Activated CD8-positive, alpha-beta T cell treated with anti-CD3 and anti-CD28 coated beads for 36 hours (primary cell): Measurements from ENCODE around the gene ZNF695. TPM values are rescaled to one million over a fixed set of nuclear protein-coding genes. Genes with fewer than 3 reads are reported as not detected.

Experiments used
- ATAC-seq: fragments of 200-7000 bp; cut with Tn5 transposase; one replicate; pipeline ENCODE4 v1.10.0; 2021; ENCODE audit warnings: mild to moderate bottlenecking, moderate library complexity
- CTCF ChIA-PET: fragments of 350-600 bp; sonication (Branson Sonifier 250); formaldehyde crosslinking; loops from one replicate; lab custom pipeline; 2021; ENCODE audit warnings: antibody characterized with exemption; lab: Charles Lee
- POLR2A ChIA-PET: fragments of 350-600 bp; sonication (Branson Sonifier 250); formaldehyde crosslinking; loops from one replicate; lab custom pipeline; 2021; ENCODE audit warnings: antibody characterized with exemption; lab: Charles Lee
- DNase-seq: peaks from one replicate; pipeline ENCODE4 v3.0.0-alpha.2; 2020
- H3K27ac Mint-ChIP-seq: one replicate; pipeline ENCODE4 v1.8.0; 2021; ENCODE audit warnings: mild to moderate bottlenecking, mixed read lengths
- H3K27me3 Mint-ChIP-seq: one replicate; pipeline ENCODE4 v1.8.0; 2021; ENCODE audit warnings: mixed read lengths
- H3K36me3 Mint-ChIP-seq: one replicate; pipeline ENCODE4 v1.8.0; 2021; ENCODE audit warnings: low read depth, mixed read lengths
- H3K4me1 Mint-ChIP-seq: one replicate; pipeline ENCODE4 v1.8.0; 2021; ENCODE audit warnings: low read depth, mixed read lengths
- H3K4me3 Mint-ChIP-seq: one replicate; pipeline ENCODE4 v1.8.0; 2021; ENCODE audit warnings: mild to moderate bottlenecking, moderate library complexity, mixed read lengths
- H3K9me3 Mint-ChIP-seq: one replicate; pipeline ENCODE4 v1.8.0; 2021; ENCODE audit warnings: mixed read lengths
- CTCF ChIP-seq: fragments of 200-600 bp; IDR thresholded peaks from one replicate; pipeline ENCODE4 v1.8.0; 2022; ENCODE audit warnings: antibody characterized with exemption, mild to moderate bottlenecking
- intact Hi-C: fragments of 100-400 bp; cut with micrococcal nuclease; formaldehyde crosslinking; loops from one replicate; pipeline ENCODE4 v1.10.0; 2022
- total RNA-seq, 2 experiments: library from RNA; stranded (reverse); gene quantifications; one replicate each; pipeline ENCODE4 v1.2.3, GENCODE V29; 2021

ZNF695 gene
- total RNA-seq, 2 experiments from 2014 or later: 1.1 to 2.6 TPM

GRCh38 chr1:246971969-246972368 is 35.9 kb downstream of the ZNF695 start:
- no peak for DNase-seq
- Mint-ChIP-seq H3K36me3 (peaks cover 6% of the 10 kb centered on the region), H3K9me3 (peaks cover 14% of the 10 kb centered on the region), H3K27ac (no peak overlapping the region), H3K27me3 (no peaks in the 10 kb centered on the region), H3K4me3 (no peak overlapping the region), H3K4me1 (no peaks in the 10 kb centered on the region)
- CTCF ChIA-PET: interaction anchor here (0.6 to 1.6 kb wide), 7 partner anchors 11 to 466 kb away, joined by 3 to 9 read pairs (median 4); no protein-coding TSS in a partner anchor
- POLR2A ChIA-PET: no interaction called here
- intact Hi-C loops: no loop called here
- no peak for TF ChIP-seq CTCF
- no peak for ATAC-seq

- Mint-ChIP-seq H3K36me3 (peaks cover 7% of the 10 kb centered on the region), H3K4me3 (no peak overlapping the region), H3K27me3 (no peaks in the 10 kb centered on the region), H3K9me3 (peaks cover 12% of the 10 kb centered on the region), H3K4me1 (no peaks in the 10 kb centered on the region), H3K27ac (no peak overlapping the region)
- ATAC-seq (no peak), DNase-seq (peak; percentile 55)
- POLR2A ChIA-PET: no interaction called here
- intact Hi-C loops: no loop called here
- CTCF ChIA-PET: interaction anchor here (0.6 to 1.6 kb wide), 11 partner anchors 10 to 230 kb away, joined by 3 to 9 read pairs (median 4); no protein-coding TSS in a partner anchor
- peak; percentile 81 for TF ChIP-seq CTCF
Observed at GRCh38 chr1:246971090-246971721, 36.7 kb downstream of the ZNF695 start.

DNA sequence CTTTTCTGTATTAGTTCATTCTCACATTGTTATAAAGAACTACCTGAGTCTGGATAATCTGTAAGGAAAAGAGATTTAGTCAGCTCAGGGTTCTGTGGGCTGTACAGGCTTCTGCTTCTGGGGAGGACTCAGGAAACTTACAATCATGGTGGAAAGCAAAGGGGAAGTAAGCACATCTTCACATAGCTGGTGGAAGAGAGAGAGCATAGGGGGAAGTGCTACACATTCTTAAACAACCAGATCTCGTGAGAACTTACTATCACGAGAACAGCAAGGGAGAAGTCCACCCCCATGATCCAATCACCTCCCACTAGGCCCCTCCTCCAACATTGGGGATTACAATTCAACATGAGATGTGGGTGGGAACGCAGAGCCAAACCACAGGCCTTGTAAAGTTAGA is 38.2 kb downstream of the ZNF695 start:
- ATAC-seq: no peak
- DNase-seq: no peak
- peaks cover 7% of the 10 kb centered on the region for H3K36me3 Mint-ChIP-seq
- intact Hi-C loops: no loop called here
- no peak overlapping the region for H3K4me3 Mint-ChIP-seq
- TF ChIP-seq CTCF: no peak
- POLR2A ChIA-PET: no interaction called here
- H3K9me3 Mint-ChIP-seq: peaks cover 14% of the 10 kb centered on the region
- H3K27me3 Mint-ChIP-seq: no peaks in the 10 kb centered on the region
- no peaks in the 10 kb centered on the region for H3K4me1 Mint-ChIP-seq
- no peak overlapping the region for H3K27ac Mint-ChIP-seq
- CTCF ChIA-PET: interaction anchor here (1.3 kb wide), 1 partner anchor 17 kb away, joined by 3 read pairs; no protein-coding TSS in a partner anchor

DNA sequence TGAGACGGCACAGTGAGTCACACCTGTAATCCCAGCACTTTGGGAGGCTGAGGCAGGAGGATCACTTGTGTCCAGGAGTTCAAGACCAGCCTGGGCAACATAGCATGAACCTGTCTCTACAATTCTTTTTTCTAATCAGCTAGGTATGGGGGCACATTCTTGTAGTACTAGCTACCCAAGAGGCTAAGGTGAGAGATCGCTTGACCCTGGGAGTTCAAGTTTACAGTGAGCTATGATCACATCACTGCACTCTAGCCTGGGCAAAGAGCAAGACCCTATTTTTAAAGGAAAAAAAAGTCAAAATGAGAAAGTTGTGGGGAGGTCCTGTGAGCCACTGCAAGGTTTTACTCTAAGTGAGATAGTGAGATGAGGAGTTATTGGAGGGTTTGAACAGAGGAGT is 41.4 kb downstream of the ZNF695 start:
- ChIA-PET POLR2A (interaction anchor here (0.6 kb wide), 1 partner anchor 1042 kb away, joined by 3 read pairs; no protein-coding TSS in a partner anchor), CTCF (no interaction called here)
- H3K27ac Mint-ChIP-seq: no peak overlapping the region
- DNase-seq: no peak
- no peak for ATAC-seq
- intact Hi-C loops: no loop called here
- TF ChIP-seq CTCF: no peak
- peaks cover 7% of the 10 kb centered on the region for H3K36me3 Mint-ChIP-seq
- H3K4me1 Mint-ChIP-seq: no peaks in the 10 kb centered on the region
- H3K4me3 Mint-ChIP-seq: no peak overlapping the region
- H3K27me3 Mint-ChIP-seq: no peaks in the 10 kb centered on the region
- peaks cover 14% of the 10 kb centered on the region for H3K9me3 Mint-ChIP-seq

GRCh38 chr1:246959944-246960693 is 47.7 kb downstream of the ZNF695 start:
- no peak for DNase-seq
- Mint-ChIP-seq H3K36me3 (no peaks in the 10 kb centered on the region), H3K4me3 (no peak overlapping the region), H3K9me3 (no peaks in the 10 kb centered on the region), H3K27ac (no peak overlapping the region), H3K27me3 (no peaks in the 10 kb centered on the region), H3K4me1 (peaks cover 4% of the 10 kb centered on the region)
- TF ChIP-seq CTCF: no peak
- intact Hi-C loops: no loop called here
- CTCF ChIA-PET: interaction anchor here (0.7 to 1.8 kb wide), 4 partner anchors 10 to 271 kb away, joined by 3 to 9 read pairs (median 3); partner anchors contain the start of gene AHCTF1
- ATAC-seq: no peak
- POLR2A ChIA-PET: no interaction called here
